GM18502 (cell line): Measurements from ENCODE around the gene CDY1.
"Not testable (repeated sequence)": the region's sequence is repeated elsewhere in the genome, so short reads cannot be mapped to it uniquely, and the experiment has no call there.

ENCODE experiments used
- ATAC-seq: cut with Tn5 transposase; IDR thresholded peaks from one replicate; pipeline ENCODE4 v1.9.1; 2021; ENCODE audit warnings: mild to moderate bottlenecking; ENCODE audit not compliant: unreplicated experiment, poor library complexity

CDY1 gene

GRCh38 chrY:25621817-25622216, at the start of gene CDY1:
Gene CDY1, plus strand, starts transcription at chrY:25622117. Its CDS starts 326 bp downstream, at chrY:25622443.
- not testable (repeated sequence) for ATAC-seq

- not testable (repeated sequence) for ATAC-seq
Observed at GRCh38 chrY:25593336-25593735, 28.6 kb upstream of the CDY1 start.

- not testable (repeated sequence) for ATAC-seq
Observed at GRCh38 chrY:25620209-25620608, 1.7 kb upstream of the CDY1 start.

GRCh38 chrY:25626524-25626923, 4.6 kb downstream of the CDY1 start:
- not testable (repeated sequence) for ATAC-seq

- ATAC-seq: not testable (repeated sequence)
Observed at GRCh38 chrY:25630383-25631112, 8.6 kb downstream of the CDY1 start.

- not testable (repeated sequence) for ATAC-seq
Observed at GRCh38 chrY:25639852-25640251, 17.9 kb downstream of the CDY1 start.

- ATAC-seq: not testable (repeated sequence)
Observed at GRCh38 chrY:25643024-25643915, 21.4 kb downstream of the CDY1 start.
